Measurements from ENCODE around the gene RASIP1.

Gene RASIP1

GRCh38 chr19:48672994-48673393 is 67.4 kb downstream of the RASIP1 start, which contains the start of gene NTN5:
NTN5 (minus strand) TSS chr19:48673017; CDS start chr19:48670986, 2,031 bp downstream.
- no peak for DNase-seq

DNA sequence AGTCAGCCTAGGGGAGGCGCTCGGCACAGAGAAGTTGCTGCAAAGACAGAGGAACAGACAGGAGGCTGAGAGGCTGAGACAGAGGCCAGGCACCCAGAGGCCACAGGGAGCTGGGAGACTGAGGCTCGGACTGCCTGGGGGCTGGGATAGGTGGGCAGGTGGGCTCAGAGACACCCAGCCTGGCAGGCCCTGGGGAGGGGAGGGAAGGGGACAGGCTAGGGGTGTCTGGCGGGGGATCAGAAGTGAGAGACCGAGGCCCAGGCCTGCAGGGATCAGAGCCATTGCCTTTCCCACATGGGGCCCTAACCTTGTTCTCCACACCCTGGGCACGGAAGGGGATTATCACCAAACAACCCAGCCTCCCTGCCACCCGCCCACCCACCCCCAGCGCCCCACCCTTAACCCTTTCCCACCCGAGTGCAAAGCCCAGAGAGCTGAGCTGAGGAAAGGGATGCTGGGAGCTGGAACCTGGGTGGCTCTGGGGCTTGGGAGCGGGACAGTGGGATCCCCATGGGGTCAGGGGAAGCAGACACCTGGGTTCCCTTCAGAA is 68.9 kb downstream of the RASIP1 start:
- no peak for DNase-seq

GRCh38 chr19:48670699-48671445 is 69.5 kb downstream of the RASIP1 start:
- DNase-seq: no peak

Measured in SHP77 (cell line).